HCT116 (cell line): Measurements from ENCODE around the gene C1orf116. TPM values are rescaled to one million over a fixed set of nuclear protein-coding genes. Genes with fewer than 3 reads are reported as not detected.

Experiments used
- ATAC-seq: fragments of 200-7000 bp; cut with Tn5 transposase; 2 replicates; pipeline ENCODE4 v1.9.1; 2020; ENCODE audit warnings: mild to moderate bottlenecking, moderate library complexity
- BruUV-seq: library from RNA; stranded (reverse); fragments of 400-500 nt; replicated peaks from 2 replicates; lab custom pipeline; 2021; lab: Mats Ljungman, UMichigan
- CTCF ChIA-PET: fragments of 300-600 bp; sonication (Branson Sonifier 250); formaldehyde crosslinking; loops from one replicate; lab custom pipeline; 2021; ENCODE audit warnings: antibody characterized with exemption; lab: Charles Lee
- POLR2A ChIA-PET: fragments of 300-600, 350-600 bp; sonication (Branson Sonifier 250); formaldehyde crosslinking; loops from one replicate; lab custom pipeline; 2021; ENCODE audit warnings: antibody characterized with exemption; lab: Charles Lee
- RAD21 ChIA-PET, 2 experiments: fragments of 300-600 bp; sonication (Branson Sonifier 250); formaldehyde crosslinking; loops; one replicate each; lab custom pipeline; 2023; ENCODE audit warnings: low total read pairs in 2 of 2; ENCODE audit not compliant: uncharacterized antibody in 2 of 2, unreplicated experiment in 2 of 2, low non-redundant PET in 1 of 2; lab: Charles Lee
- DNase-seq: peaks from one replicate; pipeline ENCODE4 v3.0.0-alpha.2; 2010; ENCODE audit warnings: low read depth, low spot score
- H2AFZ ChIP-seq: fragments of 200-600 bp; shearing (Covaris generic), sonication (generic); 2 replicates; pipeline ENCODE4 v1.6.1; 2017; ENCODE audit warnings: low read depth, mixed run types, mixed read lengths, antibody characterized with exemption, low read length; ENCODE audit not compliant: poor library complexity, severe bottlenecking
- H3K27ac ChIP-seq: 2 replicates; pipeline ENCODE4 v1.5.1; 2012; ENCODE audit warnings: low read depth, low read length
- H3K27me3 ChIP-seq: fragments of 200-600 bp; sonication (generic); 2 replicates; pipeline ENCODE4 v1.6.1; 2016; ENCODE audit warnings: mixed run types, low read length, mixed read lengths; ENCODE audit not compliant: insufficient read depth
- H3K36me3 ChIP-seq, 2 experiments: fragments of 200-500 bp in 1 of 2; fragments of 200-600 bp in 1 of 2; sonication (Bioruptor generic) in 1 of 2; sonication (generic) in 1 of 2; 2 replicates each; pipeline versions ENCODE4 v1.5.1 to v1.6.1; 2014 to 2016; ENCODE audit warnings: low read length in 2 of 2, inconsistent platforms in 1 of 2, mixed read lengths in 1 of 2, mixed run types in 1 of 2; ENCODE audit not compliant: insufficient read depth in 2 of 2, control insufficient read depth in 1 of 2
- H3K4me1 ChIP-seq, 2 experiments: fragments of 200-600 bp in 1 of 2; sonication (generic) in 1 of 2; 2 replicates each; pipeline versions ENCODE4 v1.5.1 to v1.6.1; 2012 to 2017; ENCODE audit warnings: low read length in 2 of 2, inconsistent platforms in 1 of 2, mild to moderate bottlenecking in 1 of 2, mixed read lengths in 1 of 2, mixed run types in 1 of 2, moderate library complexity in 1 of 2; ENCODE audit not compliant: insufficient read depth in 2 of 2, control insufficient read depth in 1 of 2
- H3K4me2 ChIP-seq: fragments of 200-600 bp; sonication (generic); 2 replicates; pipeline ENCODE4 v1.6.1; 2017; ENCODE audit warnings: mixed run types, low read length, mixed read lengths
- H3K4me3 ChIP-seq, 2 experiments: fragments of 200-600 bp in 1 of 2; sonication (generic) in 1 of 2; replicated peaks in 1 of 2; 2 replicates each; pipeline ENCODE4 v1.5.1; 2011 to 2016; ENCODE audit warnings: low read length in 2 of 2, control low read depth in 1 of 2, low read depth in 1 of 2, mild to moderate bottlenecking in 1 of 2, mixed read lengths in 1 of 2, mixed run types in 1 of 2
- H3K79me2 ChIP-seq: fragments of 200-600 bp; sonication (generic); 2 replicates; pipeline ENCODE4 v1.6.1; 2017; ENCODE audit warnings: mild to moderate bottlenecking, mixed run types, low read length, moderate library complexity, mixed read lengths; ENCODE audit not compliant: insufficient read depth
- H3K9ac ChIP-seq: fragments of 200-600 bp; sonication (generic); 2 replicates; pipeline ENCODE4 v1.6.1; 2016; ENCODE audit warnings: low read length, mixed read lengths
- H3K9me2 ChIP-seq: fragments of 200-600 bp; sonication (generic), shearing (Covaris generic); 2 replicates; pipeline ENCODE4 v1.6.1; 2017; ENCODE audit warnings: mixed run types, mild to moderate bottlenecking, moderate library complexity; ENCODE audit not compliant: insufficient read depth
- H3K9me3 ChIP-seq, 2 experiments: fragments of 200-500 bp in 1 of 2; fragments of 200-600 bp in 1 of 2; sonication (Bioruptor generic) in 1 of 2; sonication (generic) in 1 of 2; 2 replicates each; pipeline ENCODE4 v1.6.1; 2014 to 2017; ENCODE audit warnings: low read length in 2 of 2, mixed read lengths in 2 of 2, inconsistent platforms in 1 of 2, low read depth in 1 of 2, mild to moderate bottlenecking in 1 of 2, mixed run types in 1 of 2, moderate library complexity in 1 of 2; ENCODE audit not compliant: control insufficient read depth in 1 of 2, insufficient read depth in 1 of 2
- H4K20me1 ChIP-seq: fragments of 200-600 bp; sonication (generic), shearing (Covaris generic); 2 replicates; pipeline ENCODE4 v1.6.1; 2017; ENCODE audit warnings: mixed run types, mild to moderate bottlenecking, moderate library complexity; ENCODE audit not compliant: insufficient read depth
- EGR1 ChIP-seq: IDR thresholded peaks from 2 replicates; pipeline ENCODE4 v1.6.1; 2012; ENCODE audit warnings: low read depth
- intact Hi-C: fragments of 100-400 bp; cut with micrococcal nuclease; formaldehyde crosslinking; loops from 2 replicates; pipeline ENCODE4 v1.10.0; 2022
- total RNA-seq: library from RNA; stranded (reverse); gene quantifications from one replicate; pipeline ENCODE4 v1.2.1, GENCODE V29; 2021; ENCODE audit not compliant: unreplicated experiment
- TF ChIP-seq, protein P1 (sequence below): IDR thresholded peaks from 2 replicates; pipeline ENCODE4 v1.6.1; 2011; ENCODE audit warnings: mild to moderate bottlenecking, low read length, moderate library complexity; ENCODE audit not compliant: insufficient replicate concordance; ENCODE audit errors: extremely low read depth
- TF ChIP-seq, protein P2 (sequence below): IDR thresholded peaks from 2 replicates; pipeline ENCODE4 v1.6.1; 2012; ENCODE audit warnings: low read depth

Gene C1orf116
- total RNA-seq, 1 experiment from 2014 or later = 3.6 TPM

DNA sequence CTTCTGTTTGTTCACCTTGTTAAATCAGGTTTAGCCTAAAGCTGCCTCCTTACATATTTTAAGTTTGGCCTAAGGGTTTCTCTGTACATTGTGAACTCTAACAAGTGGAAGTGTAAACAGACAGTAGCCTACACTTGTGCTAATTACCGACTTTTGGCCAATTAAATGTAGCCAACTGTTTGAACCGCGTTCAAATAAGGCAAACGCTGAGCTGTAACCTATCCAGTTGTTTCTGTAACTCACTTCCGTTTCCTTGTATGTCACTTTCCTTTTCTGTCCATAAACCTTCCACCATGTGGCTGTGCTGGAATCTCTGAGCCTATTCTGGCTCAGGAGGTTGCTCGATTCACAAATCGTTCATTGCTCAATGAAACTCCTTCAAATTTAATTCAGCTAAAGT lies 54.3 kb downstream of the C1orf116 start:
- ChIA-PET CTCF (interaction anchor here (0.9 to 1.4 kb wide), 3 partner anchors 45 to 343 kb away, joined by 3 to 4 read pairs (median 4); partner anchors contain the start of gene DYRK3), POLR2A (no interaction called here), RAD21 (no interaction called here)
- H2AFZ ChIP-seq = no peak overlapping the region
- ATAC-seq (no peak), DNase-seq (no peak)
- H3K9me2 ChIP-seq = no peaks in the 10 kb centered on the region
- no peaks in the 10 kb centered on the region for H4K20me1 ChIP-seq
- TF ChIP-seq, protein P1, sequence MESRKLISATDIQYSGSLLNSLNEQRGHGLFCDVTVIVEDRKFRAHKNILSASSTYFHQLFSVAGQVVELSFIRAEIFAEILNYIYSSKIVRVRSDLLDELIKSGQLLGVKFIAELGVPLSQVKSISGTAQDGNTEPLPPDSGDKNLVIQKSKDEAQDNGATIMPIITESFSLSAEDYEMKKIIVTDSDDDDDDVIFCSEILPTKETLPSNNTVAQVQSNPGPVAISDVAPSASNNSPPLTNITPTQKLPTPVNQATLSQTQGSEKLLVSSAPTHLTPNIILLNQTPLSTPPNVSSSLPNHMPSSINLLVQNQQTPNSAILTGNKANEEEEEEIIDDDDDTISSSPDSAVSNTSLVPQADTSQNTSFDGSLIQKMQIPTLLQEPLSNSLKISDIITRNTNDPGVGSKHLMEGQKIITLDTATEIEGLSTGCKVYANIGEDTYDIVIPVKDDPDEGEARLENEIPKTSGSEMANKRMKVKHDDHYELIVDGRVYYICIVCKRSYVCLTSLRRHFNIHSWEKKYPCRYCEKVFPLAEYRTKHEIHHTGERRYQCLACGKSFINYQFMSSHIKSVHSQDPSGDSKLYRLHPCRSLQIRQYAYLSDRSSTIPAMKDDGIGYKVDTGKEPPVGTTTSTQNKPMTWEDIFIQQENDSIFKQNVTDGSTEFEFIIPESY = no peak
- TF ChIP-seq EGR1 = no peak
- TF ChIP-seq, protein P2, sequence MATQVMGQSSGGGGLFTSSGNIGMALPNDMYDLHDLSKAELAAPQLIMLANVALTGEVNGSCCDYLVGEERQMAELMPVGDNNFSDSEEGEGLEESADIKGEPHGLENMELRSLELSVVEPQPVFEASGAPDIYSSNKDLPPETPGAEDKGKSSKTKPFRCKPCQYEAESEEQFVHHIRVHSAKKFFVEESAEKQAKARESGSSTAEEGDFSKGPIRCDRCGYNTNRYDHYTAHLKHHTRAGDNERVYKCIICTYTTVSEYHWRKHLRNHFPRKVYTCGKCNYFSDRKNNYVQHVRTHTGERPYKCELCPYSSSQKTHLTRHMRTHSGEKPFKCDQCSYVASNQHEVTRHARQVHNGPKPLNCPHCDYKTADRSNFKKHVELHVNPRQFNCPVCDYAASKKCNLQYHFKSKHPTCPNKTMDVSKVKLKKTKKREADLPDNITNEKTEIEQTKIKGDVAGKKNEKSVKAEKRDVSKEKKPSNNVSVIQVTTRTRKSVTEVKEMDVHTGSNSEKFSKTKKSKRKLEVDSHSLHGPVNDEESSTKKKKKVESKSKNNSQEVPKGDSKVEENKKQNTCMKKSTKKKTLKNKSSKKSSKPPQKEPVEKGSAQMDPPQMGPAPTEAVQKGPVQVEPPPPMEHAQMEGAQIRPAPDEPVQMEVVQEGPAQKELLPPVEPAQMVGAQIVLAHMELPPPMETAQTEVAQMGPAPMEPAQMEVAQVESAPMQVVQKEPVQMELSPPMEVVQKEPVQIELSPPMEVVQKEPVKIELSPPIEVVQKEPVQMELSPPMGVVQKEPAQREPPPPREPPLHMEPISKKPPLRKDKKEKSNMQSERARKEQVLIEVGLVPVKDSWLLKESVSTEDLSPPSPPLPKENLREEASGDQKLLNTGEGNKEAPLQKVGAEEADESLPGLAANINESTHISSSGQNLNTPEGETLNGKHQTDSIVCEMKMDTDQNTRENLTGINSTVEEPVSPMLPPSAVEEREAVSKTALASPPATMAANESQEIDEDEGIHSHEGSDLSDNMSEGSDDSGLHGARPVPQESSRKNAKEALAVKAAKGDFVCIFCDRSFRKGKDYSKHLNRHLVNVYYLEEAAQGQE = no peak
- H3K9me3 ChIP-seq = no peaks in the 10 kb centered on the region
- H3K79me2 ChIP-seq = no peaks in the 10 kb centered on the region
- H3K4me2 ChIP-seq = no peak overlapping the region
- intact Hi-C loops = no loop called here
- no peak overlapping the region for H3K27ac ChIP-seq
- no peak overlapping the region for H3K9ac ChIP-seq
- no peaks in the 10 kb centered on the region for H3K27me3 ChIP-seq
- H3K4me1 ChIP-seq = no peaks in the 10 kb centered on the region
- no peaks in the 10 kb centered on the region for H3K36me3 ChIP-seq
- no TSS peak for BruUV-seq
- no peak overlapping the region for H3K4me3 ChIP-seq
